Upper lobe of left lung (tissue), 4 donors: ENCODE data around the gene DIO3.

Experiments
- POLR2AphosphoS5 ChIP-seq, 2 donors: sonication (generic); formaldehyde crosslinking; IDR thresholded peaks; one replicate each; pipeline ENCODE4 v1.5.1; 2017; ENCODE audit warnings: antibody characterized with exemption in 2 of 2
- TF ChIP-seq, protein P1 (sequence below), 6 experiments: fragments of 450-650 bp in 4 of 6; fragments of 200-600 bp in 2 of 6; sonication (generic) in 2 of 6; IDR thresholded peaks; one replicate each; pipeline ENCODE4 v1.5.1; 2016 to 2019; ENCODE audit warnings: antibody characterized with exemption in 6 of 6

DNA sequence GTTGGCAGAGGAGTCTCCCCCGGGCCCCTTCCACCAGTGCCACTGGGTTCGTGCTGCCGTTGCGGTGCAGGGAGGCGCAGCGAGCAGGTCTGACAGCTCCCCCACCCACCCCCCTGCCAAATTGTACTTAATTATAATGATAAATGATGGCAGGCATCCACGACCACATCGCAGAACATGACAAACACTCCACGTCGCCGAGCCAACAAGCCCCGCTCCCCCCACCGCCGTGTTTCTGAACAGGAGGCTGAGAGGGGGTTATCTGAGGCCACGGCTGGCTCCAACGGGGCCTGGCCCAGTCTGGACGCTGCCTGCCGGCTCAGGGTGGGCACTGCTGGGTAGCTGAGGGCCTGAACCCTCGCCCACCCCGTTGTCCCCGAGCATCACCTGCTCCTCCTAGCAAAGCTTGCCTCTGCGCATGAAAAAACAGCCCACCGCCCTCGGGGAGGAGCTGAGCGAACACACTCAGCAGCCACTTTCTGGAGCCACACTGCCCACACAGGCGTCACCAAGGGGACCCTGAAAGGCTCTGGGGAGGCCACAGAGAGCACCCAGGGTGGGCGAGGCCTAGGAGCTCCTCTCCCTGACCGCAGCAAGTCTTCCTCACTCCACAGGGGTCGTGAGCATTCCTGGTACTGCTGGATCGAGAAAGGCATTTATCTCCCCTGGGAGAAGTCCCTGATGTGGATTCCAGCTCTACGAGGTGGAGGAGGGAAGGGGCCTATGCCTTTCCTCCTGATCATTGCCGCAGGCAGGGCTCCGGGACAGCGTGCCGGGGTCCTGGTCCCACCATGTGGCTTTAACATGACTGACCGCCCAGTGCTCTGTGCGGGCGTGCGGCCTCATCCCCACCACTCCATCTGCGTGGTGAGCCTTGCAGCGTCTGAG is 35.4 kb upstream of the DIO3 start:
- TF ChIP-seq, protein P1, sequence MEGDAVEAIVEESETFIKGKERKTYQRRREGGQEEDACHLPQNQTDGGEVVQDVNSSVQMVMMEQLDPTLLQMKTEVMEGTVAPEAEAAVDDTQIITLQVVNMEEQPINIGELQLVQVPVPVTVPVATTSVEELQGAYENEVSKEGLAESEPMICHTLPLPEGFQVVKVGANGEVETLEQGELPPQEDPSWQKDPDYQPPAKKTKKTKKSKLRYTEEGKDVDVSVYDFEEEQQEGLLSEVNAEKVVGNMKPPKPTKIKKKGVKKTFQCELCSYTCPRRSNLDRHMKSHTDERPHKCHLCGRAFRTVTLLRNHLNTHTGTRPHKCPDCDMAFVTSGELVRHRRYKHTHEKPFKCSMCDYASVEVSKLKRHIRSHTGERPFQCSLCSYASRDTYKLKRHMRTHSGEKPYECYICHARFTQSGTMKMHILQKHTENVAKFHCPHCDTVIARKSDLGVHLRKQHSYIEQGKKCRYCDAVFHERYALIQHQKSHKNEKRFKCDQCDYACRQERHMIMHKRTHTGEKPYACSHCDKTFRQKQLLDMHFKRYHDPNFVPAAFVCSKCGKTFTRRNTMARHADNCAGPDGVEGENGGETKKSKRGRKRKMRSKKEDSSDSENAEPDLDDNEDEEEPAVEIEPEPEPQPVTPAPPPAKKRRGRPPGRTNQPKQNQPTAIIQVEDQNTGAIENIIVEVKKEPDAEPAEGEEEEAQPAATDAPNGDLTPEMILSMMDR (IDR thresholded peaks at IDR 0.05) = no peak
- no peak for TF ChIP-seq POLR2AphosphoS5 (IDR thresholded peaks at IDR 0.05)
